Activated T-helper 17 cell treated with anti-CD3 and anti-CD28 coated beads, Interleukin-2, amount 50 U/mL, for 72 hours (primary cell): ENCODE measurements around the gene ARHGEF6. TPM values are rescaled to one million over a fixed set of nuclear protein-coding genes. Genes with fewer than 3 reads are reported as not detected.

Source experiments
- ATAC-seq: fragments of 150-1000 bp; cut with Tn5 transposase; replicated peaks from 2 replicates; pipeline ENCODE4 v1.10.0; 2021; ENCODE audit warnings: mild to moderate bottlenecking, moderate library complexity
- H3K27ac Mint-ChIP-seq: one replicate; pipeline ENCODE4 v1.8.0; 2022; ENCODE audit warnings: mixed read lengths
- H3K27me3 Mint-ChIP-seq: one replicate; pipeline ENCODE4 v1.8.0; 2022; ENCODE audit warnings: mixed read lengths
- H3K36me3 Mint-ChIP-seq: one replicate; pipeline ENCODE4 v1.8.0; 2022; ENCODE audit warnings: low read depth, mild to moderate bottlenecking, mixed read lengths
- H3K4me1 Mint-ChIP-seq: one replicate; pipeline ENCODE4 v1.8.0; 2022; ENCODE audit warnings: mixed read lengths
- H3K4me3 Mint-ChIP-seq: one replicate; pipeline ENCODE4 v1.8.0; 2022; ENCODE audit warnings: mild to moderate bottlenecking, mixed read lengths
- H3K9me3 Mint-ChIP-seq: one replicate; pipeline ENCODE4 v1.8.0; 2022; ENCODE audit warnings: mixed read lengths
- total RNA-seq, 2 donors: library from RNA; stranded (reverse); gene quantifications; one replicate each; pipeline ENCODE4 v1.2.3, GENCODE V29; 2022

Gene ARHGEF6
- total RNA-seq, 2 donors from 2014 or later: 56.8 to 67.6 TPM

DNA sequence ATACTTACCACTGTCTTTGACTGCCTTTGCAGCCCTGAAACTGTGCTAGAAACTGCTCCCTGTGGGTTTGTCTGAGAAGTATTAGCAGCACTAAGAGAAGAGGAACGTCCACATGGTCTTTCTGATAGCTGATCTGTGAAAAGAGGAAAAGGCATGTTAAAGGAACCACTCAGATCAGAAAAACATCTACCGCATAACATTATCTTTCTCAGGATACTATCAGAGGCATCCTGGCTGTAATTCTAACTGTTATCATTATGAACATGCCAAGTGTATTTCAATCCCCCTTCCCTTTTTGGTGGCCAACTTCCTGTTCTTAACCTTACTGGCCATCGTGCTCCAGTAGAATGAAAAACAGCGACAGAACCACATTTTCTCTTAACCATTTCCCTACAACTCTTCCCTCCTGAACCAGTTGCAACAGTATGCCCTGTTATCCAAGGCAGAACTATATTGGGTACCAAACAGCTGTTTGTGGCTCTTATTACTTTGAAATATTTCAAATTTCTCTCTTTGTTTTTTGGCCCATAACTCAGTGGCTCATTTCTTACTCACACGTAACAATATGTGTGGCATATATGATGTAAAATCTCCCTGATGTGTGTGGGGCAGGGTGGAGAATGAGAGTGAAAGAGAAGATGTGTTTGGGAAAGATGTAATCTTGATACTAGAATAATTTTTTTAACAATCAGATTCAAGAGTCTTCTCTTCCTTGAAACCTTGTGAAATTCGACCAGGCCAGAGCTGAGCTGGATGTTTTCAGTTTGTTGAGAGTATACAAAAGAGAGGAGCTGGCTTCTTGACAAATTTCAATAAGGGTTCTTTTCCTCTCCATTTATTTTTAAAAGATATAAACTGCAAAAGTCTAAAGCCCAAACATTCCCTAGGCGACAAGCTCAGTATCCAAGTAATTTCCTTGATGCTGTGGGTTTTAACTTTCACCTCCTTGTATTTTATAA lies 35.2 kb downstream of the ARHGEF6 start:
- H3K27me3 Mint-ChIP-seq: no peaks in the 10 kb centered on the region
- no peaks in the 10 kb centered on the region for H3K9me3 Mint-ChIP-seq
- H3K4me3 Mint-ChIP-seq: peak overlapping the region; percentile 68
- H3K27ac Mint-ChIP-seq: peak overlapping the region; percentile 79
- peaks cover 57% of the 10 kb centered on the region for H3K36me3 Mint-ChIP-seq
- peak; percentile 23 for ATAC-seq
- peaks cover 44% of the 10 kb centered on the region for H3K4me1 Mint-ChIP-seq

DNA sequence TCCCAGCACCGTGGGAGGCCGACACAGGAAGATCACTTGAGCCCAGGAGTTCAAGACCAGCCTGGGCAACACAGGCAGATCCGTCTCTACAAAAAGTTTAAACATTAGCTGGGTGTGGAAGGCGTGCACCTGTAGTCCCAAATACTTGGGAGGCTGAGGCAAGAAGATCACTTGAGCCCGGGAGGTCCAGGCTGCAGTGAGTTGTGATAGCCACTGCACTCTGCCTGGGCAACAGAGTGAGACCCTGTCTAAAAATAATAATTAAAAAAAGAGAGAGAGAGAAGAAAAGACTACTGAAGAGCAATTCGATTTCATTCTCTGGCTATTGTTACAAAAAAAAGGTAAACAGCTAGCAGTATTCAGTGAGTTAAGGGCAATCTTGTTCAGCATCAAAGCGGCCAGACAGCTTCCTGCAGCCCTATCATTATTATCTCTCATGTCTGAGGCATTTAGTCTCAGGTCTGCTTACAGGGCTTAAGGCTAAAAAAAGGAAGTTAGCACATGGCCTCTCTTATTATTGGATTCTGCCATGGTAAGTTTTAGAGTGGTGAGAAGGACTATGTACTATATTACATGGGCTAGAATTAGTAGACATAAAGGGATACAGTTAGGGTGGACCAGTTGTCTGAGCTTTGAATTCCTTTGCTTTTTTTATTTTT lies 37.9 kb downstream of the ARHGEF6 start:
- ATAC-seq: no peak
- no peaks in the 10 kb centered on the region for H3K9me3 Mint-ChIP-seq
- no peaks in the 10 kb centered on the region for H3K27me3 Mint-ChIP-seq
- H3K4me3 Mint-ChIP-seq: peak overlapping the region; percentile 68
- H3K27ac Mint-ChIP-seq: peak overlapping the region; percentile 77
- H3K36me3 Mint-ChIP-seq: peaks cover 79% of the 10 kb centered on the region
- peaks cover 33% of the 10 kb centered on the region for H3K4me1 Mint-ChIP-seq

GRCh38 chrX:136738049-136738729 lies 42.5 kb downstream of the ARHGEF6 start:
- peak; percentile 55 for ATAC-seq
- H3K27me3 Mint-ChIP-seq: no peaks in the 10 kb centered on the region
- no peaks in the 10 kb centered on the region for H3K9me3 Mint-ChIP-seq
- H3K27ac Mint-ChIP-seq: peak overlapping the region; percentile 9
- H3K4me1 Mint-ChIP-seq: peaks cover 6% of the 10 kb centered on the region
- peaks cover 61% of the 10 kb centered on the region for H3K36me3 Mint-ChIP-seq
- no peak overlapping the region for H3K4me3 Mint-ChIP-seq

GRCh38 chrX:136736690-136737089 lies 44.0 kb downstream of the ARHGEF6 start:
- no peaks in the 10 kb centered on the region for H3K27me3 Mint-ChIP-seq
- no peak overlapping the region for H3K4me3 Mint-ChIP-seq
- H3K4me1 Mint-ChIP-seq: peaks cover 6% of the 10 kb centered on the region
- no peaks in the 10 kb centered on the region for H3K9me3 Mint-ChIP-seq
- ATAC-seq: no peak
- peaks cover 55% of the 10 kb centered on the region for H3K36me3 Mint-ChIP-seq
- no peak overlapping the region for H3K27ac Mint-ChIP-seq

DNA sequence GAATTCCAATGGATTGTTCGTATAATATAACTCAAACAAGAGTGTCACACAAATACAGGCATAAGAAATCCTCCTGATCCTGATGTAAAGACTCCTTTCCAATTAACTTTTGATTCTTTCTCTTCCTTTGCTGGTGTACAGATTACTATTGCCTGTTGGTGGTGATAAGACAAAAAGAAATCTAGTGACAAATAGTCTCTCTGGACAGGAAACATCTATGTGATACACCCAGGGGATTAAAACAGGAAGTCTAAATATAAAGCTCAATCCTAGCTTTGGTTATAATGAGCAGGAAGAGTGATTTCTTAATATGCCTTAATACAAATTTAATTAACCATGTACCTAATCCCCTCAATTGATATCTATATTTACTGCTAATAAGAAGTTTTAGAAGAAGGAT lies 45.1 kb downstream of the ARHGEF6 start:
- Mint-ChIP-seq H3K36me3 (peaks cover 66% of the 10 kb centered on the region), H3K9me3 (no peaks in the 10 kb centered on the region), H3K4me1 (peaks cover 12% of the 10 kb centered on the region)

DNA sequence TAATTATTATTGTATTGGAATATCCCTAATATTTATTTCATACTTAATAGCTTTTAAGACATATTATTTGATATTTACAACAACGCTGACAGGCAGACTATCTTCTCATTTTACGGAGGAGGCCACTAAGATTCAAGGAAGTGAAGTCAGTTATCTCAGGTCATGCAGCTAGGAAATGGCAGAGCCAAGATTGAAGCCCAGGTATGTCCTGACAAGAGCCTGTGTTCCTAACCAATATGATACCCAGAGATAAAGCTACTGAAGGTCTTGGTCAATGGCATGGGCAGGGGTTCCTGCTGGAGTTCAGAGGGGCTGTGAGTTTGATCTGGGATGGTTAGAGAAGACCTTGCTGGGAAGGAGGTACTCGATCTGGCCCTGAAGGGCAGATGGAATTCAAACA lies 47.1 kb downstream of the ARHGEF6 start:
- Mint-ChIP-seq H3K4me3 (no peak overlapping the region), H3K9me3 (no peaks in the 10 kb centered on the region), H3K36me3 (peaks cover 54% of the 10 kb centered on the region), H3K27ac (no peak overlapping the region), H3K4me1 (peaks cover 12% of the 10 kb centered on the region), H3K27me3 (no peaks in the 10 kb centered on the region)
- ATAC-seq: no peak

More for the DNA sequence above, 45.1 kb downstream of the ARHGEF6 start:
- Mint-ChIP-seq H3K27me3 (no peaks in the 10 kb centered on the region), H3K27ac (no peak overlapping the region), H3K4me3 (no peak overlapping the region)
- no peak for ATAC-seq

DNA sequence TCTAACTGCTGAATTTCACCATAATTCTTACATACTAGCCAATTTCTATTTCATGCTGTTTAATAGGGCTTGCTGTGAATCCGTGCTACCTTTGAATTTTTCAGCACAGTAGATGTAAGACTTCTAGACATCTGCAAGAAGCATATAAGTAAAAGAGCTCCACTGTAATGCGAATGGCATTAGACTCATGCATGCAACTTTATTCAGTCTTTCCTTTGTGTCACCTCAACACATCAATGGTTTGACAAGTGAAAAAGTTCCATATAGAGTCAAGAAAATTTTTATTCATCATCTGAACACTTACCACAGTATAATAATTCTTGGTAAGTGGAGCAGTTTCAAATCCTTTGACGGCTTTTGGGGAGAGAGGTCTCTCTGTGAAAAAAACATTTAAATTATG lies 48.9 kb downstream of the ARHGEF6 start:
- Mint-ChIP-seq H3K4me1 (peaks cover 14% of the 10 kb centered on the region), H3K9me3 (no peaks in the 10 kb centered on the region), H3K36me3 (peaks cover 43% of the 10 kb centered on the region), H3K27me3 (no peaks in the 10 kb centered on the region), H3K4me3 (peak overlapping the region; percentile 74), H3K27ac (no peak overlapping the region)
- peak; percentile 50 for ATAC-seq

GRCh38 chrX:136731207-136731782 lies 49.4 kb downstream of the ARHGEF6 start:
- Mint-ChIP-seq H3K27ac (peak overlapping the region; percentile 68), H3K9me3 (no peaks in the 10 kb centered on the region), H3K4me1 (peaks cover 19% of the 10 kb centered on the region), H3K4me3 (peak overlapping the region; percentile 74), H3K27me3 (no peaks in the 10 kb centered on the region), H3K36me3 (peaks cover 42% of the 10 kb centered on the region)
- ATAC-seq: peak; percentile 91

GRCh38 chrX:136728393-136728792 lies 52.3 kb downstream of the ARHGEF6 start:
- Mint-ChIP-seq H3K36me3 (peaks cover 30% of the 10 kb centered on the region), H3K9me3 (no peaks in the 10 kb centered on the region), H3K4me1 (peaks cover 22% of the 10 kb centered on the region), H3K27ac (no peak overlapping the region), H3K4me3 (no peak overlapping the region), H3K27me3 (no peaks in the 10 kb centered on the region)
- ATAC-seq: no peak

- ATAC-seq: no peak
- H3K27ac Mint-ChIP-seq: no peak overlapping the region
- peaks cover 16% of the 10 kb centered on the region for H3K4me1 Mint-ChIP-seq
- H3K4me3 Mint-ChIP-seq: no peak overlapping the region
- no peaks in the 10 kb centered on the region for H3K27me3 Mint-ChIP-seq
- H3K36me3 Mint-ChIP-seq: peaks cover 38% of the 10 kb centered on the region
- H3K9me3 Mint-ChIP-seq: no peaks in the 10 kb centered on the region
Measured at GRCh38 chrX:136725441-136726104, 55.2 kb downstream of the ARHGEF6 start.

DNA sequence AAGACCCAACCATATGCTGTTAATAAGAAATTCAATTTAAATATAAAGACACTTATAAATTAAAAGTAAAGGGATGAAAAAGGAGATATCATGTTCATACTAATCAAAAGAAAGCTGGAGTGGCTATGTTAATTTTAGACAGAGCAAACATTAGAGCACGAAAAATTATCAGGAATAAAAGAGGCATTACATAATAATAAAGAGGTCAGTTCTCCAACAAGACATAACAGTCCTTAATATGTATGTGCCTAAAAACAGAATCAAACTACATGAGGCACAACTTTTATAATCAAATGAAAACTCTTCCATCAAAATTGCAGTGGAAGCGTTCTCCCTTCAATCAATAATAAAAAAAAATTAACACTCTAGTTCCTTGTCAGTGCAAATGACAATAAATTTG lies 62.6 kb downstream of the ARHGEF6 start:
- no peaks in the 10 kb centered on the region for H3K9me3 Mint-ChIP-seq
- no peak for ATAC-seq
- H3K27ac Mint-ChIP-seq: no peak overlapping the region
- H3K4me1 Mint-ChIP-seq: peaks cover 12% of the 10 kb centered on the region
- H3K27me3 Mint-ChIP-seq: no peaks in the 10 kb centered on the region
- H3K4me3 Mint-ChIP-seq: no peak overlapping the region
- H3K36me3 Mint-ChIP-seq: peaks cover 21% of the 10 kb centered on the region

- Mint-ChIP-seq H3K4me3 (peak overlapping the region; percentile 76), H3K9me3 (no peaks in the 10 kb centered on the region), H3K36me3 (peaks cover 9% of the 10 kb centered on the region), H3K27me3 (no peaks in the 10 kb centered on the region), H3K4me1 (peaks cover 18% of the 10 kb centered on the region), H3K27ac (peak overlapping the region; percentile 80)
- ATAC-seq: peak; percentile 54
Measured at GRCh38 chrX:136714626-136715599, 65.8 kb downstream of the ARHGEF6 start.
